CD4-positive, alpha-beta T cell treated with Interferon alpha-2 for 1 hour (primary cell): ENCODE measurements around the gene RIPK3.

Experiments
- DNase-seq, 2 donors: peaks; one replicate each; pipeline ENCODE4 v3.0.0-alpha.2; 2020 to 2022

RIPK3 gene

DNA sequence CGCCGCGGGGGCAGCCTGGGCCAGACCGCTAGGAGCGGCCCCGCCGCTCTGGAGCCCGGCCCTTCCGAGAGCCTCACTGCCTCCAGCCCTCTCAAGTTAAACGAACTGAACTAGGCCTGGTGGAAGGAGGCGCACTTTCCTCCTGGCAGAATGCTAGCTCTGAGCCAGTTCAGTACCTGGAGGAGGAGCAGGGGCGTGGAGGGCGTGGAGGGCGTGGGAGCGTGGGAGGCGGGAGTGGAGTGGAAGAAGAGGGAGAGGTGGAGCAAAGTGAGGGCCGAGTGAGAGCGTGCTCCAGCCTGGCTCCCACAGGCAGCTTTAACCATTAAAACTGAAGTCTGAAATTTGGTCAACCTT, 23.2 kb downstream of the RIPK3 start:
- no peak for DNase-seq

DNA sequence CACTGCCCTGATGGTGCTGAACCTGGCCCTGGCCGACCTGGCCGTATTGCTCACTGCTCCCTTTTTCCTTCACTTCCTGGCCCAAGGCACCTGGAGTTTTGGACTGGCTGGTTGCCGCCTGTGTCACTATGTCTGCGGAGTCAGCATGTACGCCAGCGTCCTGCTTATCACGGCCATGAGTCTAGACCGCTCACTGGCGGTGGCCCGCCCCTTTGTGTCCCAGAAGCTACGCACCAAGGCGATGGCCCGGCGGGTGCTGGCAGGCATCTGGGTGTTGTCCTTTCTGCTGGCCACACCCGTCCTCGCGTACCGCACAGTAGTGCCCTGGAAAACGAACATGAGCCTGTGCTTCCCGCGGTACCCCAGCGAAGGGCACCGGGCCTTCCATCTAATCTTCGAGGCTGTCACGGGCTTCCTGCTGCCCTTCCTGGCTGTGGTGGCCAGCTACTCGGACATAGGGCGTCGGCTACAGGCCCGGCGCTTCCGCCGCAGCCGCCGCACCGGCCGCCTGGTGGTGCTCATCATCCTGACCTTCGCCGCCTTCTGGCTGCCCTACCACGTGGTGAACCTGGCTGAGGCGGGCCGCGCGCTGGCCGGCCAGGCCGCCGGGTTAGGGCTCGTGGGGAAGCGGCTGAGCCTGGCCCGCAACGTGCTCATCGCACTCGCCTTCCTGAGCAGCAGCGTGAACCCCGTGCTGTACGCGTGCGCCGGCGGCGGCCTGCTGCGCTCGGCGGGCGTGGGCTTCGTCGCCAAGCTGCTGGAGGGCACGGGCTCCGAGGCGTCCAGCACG, 23.8 kb downstream of the RIPK3 start:
- DNase-seq, result no peak

DNA sequence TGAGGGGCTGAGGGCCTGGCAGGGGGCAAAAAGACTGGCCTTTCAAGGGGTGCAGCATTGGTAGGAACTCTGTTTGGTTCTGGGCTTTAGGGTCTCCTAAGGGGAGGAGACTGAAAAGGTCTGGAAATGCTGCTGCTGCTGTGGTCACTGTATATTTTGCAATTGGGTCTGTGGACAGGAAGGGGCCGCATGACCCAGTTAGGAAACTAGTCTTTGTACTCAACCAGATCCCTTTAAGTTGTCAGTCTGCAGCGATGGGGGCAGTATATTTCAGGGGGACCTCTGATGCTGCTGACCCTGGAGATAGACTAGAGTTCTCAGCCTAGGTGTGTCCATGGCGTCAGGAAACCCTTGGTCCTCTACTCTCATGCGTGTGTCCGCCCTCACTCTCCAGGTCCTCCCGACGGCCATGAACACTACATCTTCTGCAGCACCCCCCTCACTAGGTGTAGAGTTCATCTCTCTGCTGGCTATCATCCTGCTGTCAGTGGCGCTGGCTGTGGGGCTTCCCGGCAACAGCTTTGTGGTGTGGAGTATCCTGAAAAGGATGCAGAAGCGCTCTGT, 24.5 kb downstream of the RIPK3 start:
- DNase-seq, result no peak

DNA sequence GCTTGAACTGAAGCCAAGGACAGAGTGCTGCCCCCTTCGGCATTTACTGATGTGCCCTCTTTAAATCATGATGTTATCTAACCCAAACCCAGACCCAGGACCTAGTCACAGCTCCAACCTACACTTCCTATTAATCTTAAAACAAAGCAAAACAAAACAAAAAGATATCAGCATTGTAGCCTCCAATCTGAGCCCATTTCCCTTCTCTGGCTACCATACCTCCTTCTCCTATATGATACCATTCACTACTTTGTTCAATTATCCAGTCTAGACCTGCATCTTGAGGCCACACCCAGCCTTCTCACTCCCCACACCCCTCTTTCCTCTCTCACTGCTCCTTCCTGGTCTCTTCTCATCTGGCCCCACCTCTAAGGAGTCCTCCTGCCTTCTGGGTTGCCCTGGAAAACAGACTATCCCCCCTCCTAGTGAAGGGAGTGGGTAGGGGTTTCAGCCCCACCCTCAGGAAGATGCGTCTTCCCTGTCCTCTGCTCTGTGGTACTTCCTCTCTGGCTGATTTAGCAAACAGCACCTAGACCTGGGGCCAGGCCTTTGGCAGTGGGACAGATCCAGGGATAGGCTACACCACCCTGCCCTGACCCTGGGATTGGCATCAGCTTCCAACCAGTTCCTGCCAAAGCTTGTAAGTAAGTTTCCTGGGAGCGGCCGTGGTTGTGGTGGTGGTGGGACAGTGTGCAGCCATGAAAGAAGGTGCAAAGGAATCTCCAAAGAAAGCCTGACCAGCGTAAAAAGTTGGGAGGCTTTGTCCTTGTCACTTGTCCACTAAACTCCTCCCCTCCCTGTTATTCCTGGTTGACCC, 25.2 kb downstream of the RIPK3 start:
- DNase-seq, result no peak

DNA sequence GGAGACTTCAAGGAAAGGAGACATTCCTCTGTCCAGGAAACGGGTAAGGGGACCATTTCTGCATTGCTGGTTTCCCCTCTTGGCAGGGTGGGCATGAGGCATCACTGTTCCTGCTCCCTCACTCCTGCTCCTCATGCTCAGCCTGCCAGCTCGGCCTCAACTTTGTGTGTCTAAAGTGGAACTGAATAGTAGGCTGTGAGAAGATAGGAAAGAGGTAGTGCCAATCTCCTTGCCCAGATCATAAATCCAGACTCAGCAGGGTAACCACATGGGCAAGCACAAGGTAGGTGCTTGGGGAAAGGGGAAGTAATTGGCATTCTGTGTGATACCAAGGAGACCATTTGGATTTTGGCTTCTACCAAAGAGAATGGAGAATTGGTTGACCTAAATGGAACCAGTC, 25.9 kb downstream of the RIPK3 start:
- no peak for DNase-seq

DNA sequence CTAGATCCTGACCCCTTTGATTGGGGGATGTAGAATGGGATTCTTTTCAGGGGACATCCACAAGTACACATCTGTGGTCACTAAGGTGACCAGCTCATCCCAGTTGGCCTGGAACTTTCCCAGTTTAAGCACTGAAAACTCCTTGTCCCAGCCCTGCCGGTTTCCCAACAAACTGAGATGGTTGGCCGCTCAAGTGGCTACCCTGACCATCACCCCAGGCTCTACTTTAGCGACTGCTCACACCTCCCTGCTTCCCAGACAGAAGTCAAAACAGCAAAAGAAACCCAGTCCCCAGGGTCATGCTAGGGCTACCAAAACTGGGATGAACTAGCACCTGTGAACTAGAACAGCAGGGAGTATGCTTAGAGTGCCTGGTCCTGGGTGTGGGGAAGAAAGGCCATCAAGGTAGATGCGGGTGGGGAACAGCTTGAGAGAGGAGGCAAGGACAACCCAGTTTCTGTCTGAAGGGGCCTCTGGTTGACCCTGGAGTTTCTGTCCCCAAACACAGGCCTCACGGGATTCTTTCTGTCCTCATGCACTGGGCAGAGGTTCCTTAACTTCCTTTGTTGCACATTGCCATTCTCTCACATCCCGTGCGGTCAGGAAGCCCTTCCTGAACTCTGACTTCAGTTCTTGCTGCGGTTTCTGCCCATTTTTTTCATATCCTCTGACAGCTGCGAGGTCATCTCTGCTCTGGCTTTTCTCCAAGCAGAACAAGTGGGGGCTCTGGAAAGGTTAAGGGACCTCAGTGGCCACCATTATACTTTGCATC, 26.9 kb downstream of the RIPK3 start:
- peak; percentile 47 to 63 for DNase-seq

DNA sequence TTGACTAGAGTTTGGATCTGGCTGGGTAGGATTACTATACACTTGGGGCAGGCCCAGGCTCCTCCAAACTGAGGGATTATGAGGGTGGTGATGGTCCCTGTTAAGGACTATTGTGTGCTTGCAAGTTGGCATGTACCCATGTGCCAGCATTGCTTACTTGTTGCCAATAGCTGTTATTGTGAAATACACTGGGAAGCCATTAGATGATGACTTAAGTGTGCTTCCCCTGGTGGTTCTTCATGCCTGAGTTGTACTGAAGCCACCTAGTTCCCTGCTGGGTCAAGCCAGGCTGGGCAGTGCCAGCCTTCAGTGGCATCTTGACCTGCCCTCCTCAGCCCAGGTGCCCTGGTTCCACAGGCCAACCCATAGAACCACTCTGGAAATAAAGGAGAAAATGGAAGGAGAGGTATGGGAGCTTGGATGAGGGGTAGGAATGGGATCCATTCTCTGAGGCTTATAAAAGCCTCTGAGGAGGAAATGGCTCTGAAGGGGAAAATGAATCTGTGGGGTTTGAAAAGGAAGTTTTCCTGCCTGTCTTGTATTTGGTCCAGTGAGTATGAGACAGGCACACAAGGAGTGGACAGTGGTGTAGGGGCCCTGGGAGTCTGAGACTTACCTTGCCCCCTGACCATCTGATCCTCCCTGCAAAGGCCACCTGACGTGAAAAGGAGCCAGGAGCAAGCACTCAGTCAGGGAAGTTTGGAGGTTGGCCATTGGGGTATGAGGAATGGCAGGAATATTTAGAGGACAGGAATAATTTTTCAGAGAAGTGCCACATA, 27.8 kb downstream of the RIPK3 start:
- DNase-seq, result no peak

DNA sequence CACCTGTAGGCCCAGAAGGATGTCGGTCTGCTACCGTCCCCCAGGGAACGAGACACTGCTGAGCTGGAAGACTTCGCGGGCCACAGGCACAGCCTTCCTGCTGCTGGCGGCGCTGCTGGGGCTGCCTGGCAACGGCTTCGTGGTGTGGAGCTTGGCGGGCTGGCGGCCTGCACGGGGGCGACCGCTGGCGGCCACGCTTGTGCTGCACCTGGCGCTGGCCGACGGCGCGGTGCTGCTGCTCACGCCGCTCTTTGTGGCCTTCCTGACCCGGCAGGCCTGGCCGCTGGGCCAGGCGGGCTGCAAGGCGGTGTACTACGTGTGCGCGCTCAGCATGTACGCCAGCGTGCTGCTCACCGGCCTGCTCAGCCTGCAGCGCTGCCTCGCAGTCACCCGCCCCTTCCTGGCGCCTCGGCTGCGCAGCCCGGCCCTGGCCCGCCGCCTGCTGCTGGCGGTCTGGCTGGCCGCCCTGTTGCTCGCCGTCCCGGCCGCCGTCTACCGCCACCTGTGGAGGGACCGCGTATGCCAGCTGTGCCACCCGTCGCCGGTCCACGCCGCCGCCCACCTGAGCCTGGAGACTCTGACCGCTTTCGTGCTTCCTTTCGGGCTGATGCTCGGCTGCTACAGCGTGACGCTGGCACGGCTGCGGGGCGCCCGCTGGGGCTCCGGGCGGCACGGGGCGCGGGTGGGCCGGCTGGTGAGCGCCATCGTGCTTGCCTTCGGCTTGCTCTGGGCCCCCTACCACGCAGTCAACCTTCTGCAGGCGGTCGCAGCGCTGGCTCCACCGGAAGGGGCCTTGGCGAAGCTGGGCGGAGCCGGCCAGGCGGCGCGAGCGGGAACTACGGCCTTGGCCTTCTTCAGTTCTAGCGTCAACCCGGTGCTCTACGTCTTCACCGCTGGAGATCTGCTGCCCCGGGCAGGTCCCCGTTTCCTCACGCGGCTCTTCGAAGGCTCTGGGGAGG, 28.9 kb downstream of the RIPK3 start, which contains the start of gene LTB4R:
Gene LTB4R, plus strand, starts transcription at position 857 of the 959 bp plus-strand sequence. CDS start 4,150 bp downstream, outside the sequence.
- peak; percentile 72 to 81 for DNase-seq

DNA sequence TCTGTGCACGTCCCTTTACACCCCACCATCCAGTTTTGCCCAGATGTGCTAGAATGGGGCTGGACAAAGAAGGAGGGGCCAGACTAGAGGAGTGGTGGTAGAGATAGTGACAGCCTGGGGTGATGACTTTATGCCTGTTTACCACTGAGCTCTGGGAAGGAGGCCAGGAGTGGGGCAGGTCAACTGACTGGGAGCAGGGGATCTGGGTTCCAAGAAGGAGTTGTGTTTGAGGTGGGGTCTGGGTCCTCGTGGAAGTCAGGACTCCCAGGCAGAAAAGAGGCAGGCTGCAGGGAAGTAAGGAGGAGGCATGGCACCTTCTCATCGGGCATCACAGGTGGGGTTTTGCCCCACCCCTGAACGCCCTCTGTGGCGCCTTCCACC, 29.5 kb downstream of the RIPK3 start:
- no peak for DNase-seq

DNA sequence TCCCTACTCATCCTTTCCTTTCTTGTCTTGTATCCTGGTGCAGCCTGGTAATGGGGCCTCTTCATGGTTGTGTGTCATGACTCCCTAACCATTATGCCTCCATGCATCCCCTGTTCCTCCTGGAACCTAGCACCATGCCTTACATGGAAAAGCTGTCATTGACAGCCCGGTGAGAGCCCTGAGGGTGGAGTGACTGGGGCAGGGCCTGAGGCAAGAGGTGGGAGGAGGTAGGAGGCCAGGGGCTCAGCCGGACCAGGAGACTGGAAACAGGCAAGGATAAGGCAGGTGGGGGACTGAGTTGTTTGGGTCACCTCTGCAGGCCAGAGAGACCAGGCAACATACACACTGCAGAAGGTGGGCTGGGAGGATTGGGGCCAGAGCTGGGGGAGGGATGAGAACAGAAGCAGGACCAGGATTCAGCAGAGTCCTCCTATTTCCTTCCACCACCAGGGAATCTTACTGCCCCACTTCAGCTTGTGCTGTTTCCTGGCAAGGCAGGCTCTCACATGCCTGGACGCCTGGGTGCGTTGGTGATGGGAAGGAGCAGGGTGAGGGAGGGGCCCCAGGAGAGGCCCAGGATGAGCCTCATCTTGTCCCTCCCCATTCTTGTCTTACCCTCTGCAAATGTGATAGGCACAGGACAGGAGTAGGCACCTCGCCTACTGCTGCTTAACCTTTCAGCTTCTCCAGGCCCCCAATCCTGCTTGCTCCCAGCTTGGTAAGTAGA, 30.1 kb downstream of the RIPK3 start, which contains the start of gene LTB4R2:
Gene LTB4R2, plus strand, starts transcription at position 603 of the 727 bp plus-strand sequence. CDS start 525 bp downstream, outside the sequence.
- DNase-seq, result no peak

DNA sequence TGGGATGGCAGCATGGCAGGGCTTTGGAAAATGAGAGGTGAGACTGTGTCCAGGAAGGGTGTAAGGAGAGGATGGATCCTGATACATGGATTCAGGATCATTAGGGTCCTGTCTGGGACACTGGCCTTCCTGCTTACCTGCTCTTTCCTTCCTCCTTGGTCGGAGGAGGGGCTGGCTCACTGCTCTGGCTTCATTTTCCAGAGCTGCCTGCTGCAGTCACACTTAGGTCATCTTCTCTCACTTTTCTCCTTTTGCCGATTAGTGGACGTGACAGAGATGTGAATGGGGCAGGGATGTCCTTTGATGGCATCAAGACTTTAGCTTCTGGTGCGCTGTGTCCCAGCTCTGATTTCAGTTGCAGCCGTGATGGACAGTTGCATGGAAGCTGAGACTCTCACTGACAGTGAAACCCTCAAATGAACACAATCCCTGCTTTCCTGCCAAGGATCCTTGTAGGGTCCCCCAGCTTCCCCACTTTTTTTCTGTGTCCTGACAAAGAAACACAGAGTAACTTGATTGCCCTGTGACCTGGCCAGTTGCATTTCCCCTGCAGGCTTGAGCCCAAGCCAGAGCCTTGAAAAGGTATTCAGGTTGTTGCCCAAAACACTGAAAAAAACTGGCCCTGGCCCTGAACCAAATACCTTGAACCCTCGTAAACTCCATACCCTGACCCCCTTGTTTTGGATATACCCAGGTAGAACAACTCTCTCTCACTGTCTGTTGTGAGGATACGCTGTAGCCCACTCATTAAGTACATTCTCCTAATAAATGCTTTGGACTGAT, 31.3 kb downstream of the RIPK3 start:
- DNase-seq, result no peak

DNA sequence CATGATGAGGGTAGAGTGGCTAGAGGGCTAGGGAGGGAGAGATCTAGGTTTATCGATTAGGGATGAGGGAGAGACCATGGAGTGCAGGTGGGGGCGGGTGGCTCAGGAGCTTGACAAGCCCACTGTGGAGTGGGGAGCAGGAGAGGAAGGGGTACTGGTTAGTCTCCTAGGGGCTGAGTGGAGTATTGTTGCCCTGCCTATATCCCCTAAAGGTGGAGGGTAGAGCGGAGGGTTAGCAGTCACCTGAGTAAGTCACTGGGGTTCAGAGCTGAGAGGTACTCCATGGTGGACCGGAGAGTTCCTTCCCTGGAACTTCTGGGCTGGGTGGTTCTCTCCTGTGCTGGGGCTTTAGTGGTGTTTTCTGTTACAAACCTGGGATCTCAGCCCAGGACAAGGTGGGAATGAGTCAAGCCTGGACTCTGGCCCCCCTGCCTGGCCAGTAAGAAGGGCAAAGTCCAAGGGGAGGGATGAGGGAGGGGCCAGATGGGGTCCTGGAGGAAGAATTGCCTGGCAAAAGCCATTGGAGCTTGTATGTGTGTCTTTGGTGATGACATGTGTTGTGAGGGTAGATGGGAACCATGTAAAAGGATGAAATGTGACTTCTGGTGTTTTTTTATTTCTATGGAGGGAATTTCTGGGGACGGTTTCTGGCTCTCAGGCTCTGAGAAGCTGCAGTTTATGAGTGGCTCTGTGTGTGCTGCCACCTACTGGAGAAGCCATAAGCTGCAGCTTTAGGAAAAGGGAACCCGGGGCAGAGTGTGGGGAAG, 32.0 kb downstream of the RIPK3 start, which contains the start of gene CIDEB:
Gene CIDEB, minus strand, starts transcription at position 403 of the 767 bp plus-strand sequence. Its CDS starts 119 bp downstream, at position 284.
- DNase-seq, result peak; percentile 67 to 74

DNA sequence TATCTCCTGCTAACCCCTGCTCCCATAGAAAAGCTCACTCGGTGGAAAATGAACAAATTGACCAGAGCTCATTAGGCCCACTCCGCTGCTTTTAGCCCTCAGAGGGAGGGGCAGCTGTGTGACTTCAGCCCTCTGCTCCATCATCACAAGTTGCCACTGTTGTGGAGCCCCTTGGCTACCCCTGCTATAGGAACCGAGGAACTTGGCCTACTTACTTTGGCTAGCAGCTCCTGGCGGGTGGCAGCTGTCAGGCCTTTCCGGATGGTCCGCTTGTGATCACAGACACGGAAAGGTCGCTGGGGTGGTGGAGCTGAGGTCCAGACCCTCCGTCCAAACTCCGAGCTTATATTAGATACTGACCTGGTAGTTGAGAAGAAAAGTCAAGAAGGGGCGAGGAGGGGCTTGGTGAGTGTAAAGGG, 32.6 kb downstream of the RIPK3 start:
- DNase-seq, result no peak

DNA sequence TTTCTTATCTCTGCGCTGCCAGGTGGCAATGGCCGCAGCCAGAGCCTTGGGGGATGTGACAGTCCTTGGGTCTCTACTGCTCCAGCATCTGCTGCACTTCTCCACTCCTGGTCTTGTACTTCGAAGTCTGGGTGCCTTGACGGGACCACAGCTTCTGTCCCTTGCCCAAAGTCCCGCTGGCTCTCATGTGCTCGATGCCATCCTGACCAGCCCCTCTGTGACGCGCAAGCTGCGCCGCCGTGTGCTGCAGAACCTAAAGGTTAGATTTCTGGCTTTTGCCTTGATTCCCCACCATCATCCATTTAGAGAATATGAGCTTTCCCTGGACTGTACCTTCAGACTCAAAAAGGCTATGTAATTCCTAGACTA, 35.8 kb downstream of the RIPK3 start:
- DNase-seq, result no peak

DNA sequence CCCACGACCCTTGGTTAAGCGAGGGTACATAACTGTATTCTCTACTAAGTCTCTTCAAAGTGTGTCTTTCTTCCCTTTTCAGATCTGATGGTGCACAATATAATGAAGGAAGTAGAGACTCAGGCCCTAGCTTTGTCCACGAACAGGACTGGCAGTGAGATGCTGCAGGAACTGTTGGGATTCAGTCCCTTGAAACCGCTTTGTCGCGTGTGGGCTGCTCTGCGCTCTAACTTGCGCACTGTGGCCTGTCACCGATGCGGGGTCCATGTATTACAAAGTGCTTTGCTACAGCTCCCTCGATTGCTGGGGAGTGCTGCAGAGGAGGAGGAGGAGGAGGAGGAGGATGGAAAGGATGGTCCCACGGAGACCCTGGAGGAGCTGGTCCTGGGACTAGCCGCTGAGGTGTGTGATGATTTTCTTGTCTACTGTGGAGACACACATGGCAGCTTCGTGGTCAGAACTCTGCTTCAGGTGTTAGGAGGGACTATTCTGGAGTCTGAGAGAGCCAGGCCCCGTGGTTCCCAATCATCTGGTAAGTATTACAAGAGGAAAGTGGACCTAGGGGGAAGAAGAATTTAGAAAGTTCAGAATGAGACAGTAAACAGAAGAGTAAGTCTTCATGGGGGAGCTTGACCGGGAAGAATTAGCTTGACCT, 39.3 kb downstream of the RIPK3 start:
- no peak for DNase-seq

DNA sequence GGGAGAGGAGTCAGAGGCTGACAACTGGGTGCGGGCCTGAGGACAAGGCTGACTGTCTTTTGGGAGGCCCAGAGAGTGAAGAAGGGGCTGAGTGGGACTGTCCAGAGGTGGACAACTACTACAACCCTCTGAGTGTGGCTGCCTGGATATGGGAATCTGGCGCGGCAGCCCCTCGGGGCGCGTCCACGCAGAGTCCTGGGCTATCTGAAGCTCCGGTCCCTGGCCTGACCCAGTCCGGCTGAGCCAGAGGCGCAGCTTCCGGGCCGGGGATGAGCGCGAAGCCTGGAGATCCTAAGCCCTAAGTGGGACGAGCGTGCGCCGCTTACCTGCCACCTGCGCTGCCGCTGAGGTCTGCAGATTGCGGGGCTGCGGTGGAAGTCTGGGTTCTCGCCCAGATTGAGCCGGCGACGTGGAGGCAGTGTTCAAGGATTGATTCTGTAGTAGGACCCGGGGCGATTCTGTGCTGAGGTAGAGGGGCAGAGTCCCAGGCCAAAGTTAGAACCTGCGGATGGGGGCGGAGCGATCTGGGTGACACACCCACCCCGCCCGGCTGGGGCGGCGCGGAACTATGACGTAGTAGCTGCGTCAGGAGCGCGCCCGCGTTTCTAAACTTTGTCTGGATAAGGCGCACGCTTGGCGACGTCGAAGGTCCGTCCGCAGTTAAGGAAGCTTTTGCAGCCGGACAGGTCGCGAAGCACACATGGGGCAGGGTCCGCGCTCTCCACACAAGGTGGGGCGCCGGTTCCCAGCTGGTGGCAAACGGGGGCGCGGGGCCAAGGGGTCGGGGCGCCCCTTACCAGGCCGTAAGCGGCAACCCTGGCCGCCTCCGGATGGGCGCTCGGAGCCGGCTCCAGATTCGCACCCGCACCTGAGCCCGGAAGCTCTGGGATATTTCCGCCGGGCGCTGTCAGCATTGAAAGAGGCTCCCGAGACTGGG, 40.3 kb downstream of the RIPK3 start, which contains the start of the genes DHRS1 and NOP9:
Gene DHRS1, minus strand, starts transcription at position 526 of the 937 bp plus-strand sequence. CDS start 674 bp downstream, outside the sequence.
Gene NOP9, plus strand, starts transcription at position 596 of the 937 bp plus-strand sequence. Its CDS starts 105 bp downstream, at position 701.
- DNase-seq, result peak; percentile 87 to 92
